SK-N-MC (cell line): ENCODE results near the gene CACTIN.
"Not testable (repeated sequence)": the region's sequence is repeated elsewhere in the genome, so short reads cannot be mapped to it uniquely, and the experiment has no call there.

Experiments used
- DNase-seq: peaks from one replicate; pipeline ENCODE4 v3.0.0-alpha.2; 2011; ENCODE audit warnings: low read depth, low spot score
- H3K27ac ChIP-seq: fragments of 200-600 bp; sonication (generic); 2 replicates; pipeline ENCODE4 v1.5.1; 2016; ENCODE audit warnings: mixed run types
- H3K36me3 ChIP-seq: fragments of 200-600 bp; sonication (generic); 2 replicates; pipeline ENCODE4 v1.6.1; 2017; ENCODE audit warnings: antibody characterized with exemption, low read length, mixed read lengths; ENCODE audit not compliant: insufficient read depth
- H3K4me3 ChIP-seq: fragments of 200-600 bp; sonication (generic); 2 replicates; pipeline ENCODE4 v1.5.1; 2016
- H3K9ac ChIP-seq: fragments of 200-600 bp; sonication (generic); 2 replicates; pipeline ENCODE4 v1.8.0; 2017; ENCODE audit warnings: mixed run types, mixed read lengths; ENCODE audit not compliant: insufficient read length
- H3K9me3 ChIP-seq: fragments of 200-600 bp; sonication (generic); 2 replicates; pipeline ENCODE4 v1.6.1; 2017; ENCODE audit warnings: low read depth, mild to moderate bottlenecking, antibody characterized with exemption, low read length, moderate library complexity, mixed read lengths
- EZH2 ChIP-seq: fragments of 200-600 bp; sonication (generic); IDR thresholded peaks from one replicate; pipeline ENCODE4 v1.6.1; 2017; ENCODE audit warnings: antibody characterized with exemption
- FOXP2 ChIP-seq: optimal IDR thresholded peaks from 2 replicates; pipeline ENCODE3; 2011; ENCODE audit warnings: mild to moderate bottlenecking, moderate library complexity; ENCODE audit not compliant: insufficient read depth; ENCODE audit errors: extremely low read length, control extremely low read depth
- POLR2AphosphoS5 ChIP-seq: IDR thresholded peaks from 2 replicates; pipeline ENCODE4 v1.6.1; 2012; ENCODE audit warnings: mild to moderate bottlenecking, low read depth, low read length, borderline replicate concordance

Gene CACTIN

GRCh38 chr19:3585301-3586126 lies 41.1 kb downstream of the CACTIN start, which contains the start of gene GIPC3:
Gene GIPC3, plus strand, starts transcription at chr19:3585478. Its CDS starts 120 bp downstream, at chr19:3585598.
- DNase-seq: no peak
- H3K27ac ChIP-seq: no peak within 1 kb of the TSS
- TF ChIP-seq FOXP2 (no peak), EZH2 (no peak), POLR2AphosphoS5 (no peak)
- no peak within 1 kb of the TSS for H3K9ac ChIP-seq
- H3K9me3 ChIP-seq: no peaks in the 10 kb centered on the region
- no peaks in the 10 kb centered on the region for H3K36me3 ChIP-seq
- peak within 1 kb of the TSS; percentile 74 for H3K4me3 ChIP-seq

DNA sequence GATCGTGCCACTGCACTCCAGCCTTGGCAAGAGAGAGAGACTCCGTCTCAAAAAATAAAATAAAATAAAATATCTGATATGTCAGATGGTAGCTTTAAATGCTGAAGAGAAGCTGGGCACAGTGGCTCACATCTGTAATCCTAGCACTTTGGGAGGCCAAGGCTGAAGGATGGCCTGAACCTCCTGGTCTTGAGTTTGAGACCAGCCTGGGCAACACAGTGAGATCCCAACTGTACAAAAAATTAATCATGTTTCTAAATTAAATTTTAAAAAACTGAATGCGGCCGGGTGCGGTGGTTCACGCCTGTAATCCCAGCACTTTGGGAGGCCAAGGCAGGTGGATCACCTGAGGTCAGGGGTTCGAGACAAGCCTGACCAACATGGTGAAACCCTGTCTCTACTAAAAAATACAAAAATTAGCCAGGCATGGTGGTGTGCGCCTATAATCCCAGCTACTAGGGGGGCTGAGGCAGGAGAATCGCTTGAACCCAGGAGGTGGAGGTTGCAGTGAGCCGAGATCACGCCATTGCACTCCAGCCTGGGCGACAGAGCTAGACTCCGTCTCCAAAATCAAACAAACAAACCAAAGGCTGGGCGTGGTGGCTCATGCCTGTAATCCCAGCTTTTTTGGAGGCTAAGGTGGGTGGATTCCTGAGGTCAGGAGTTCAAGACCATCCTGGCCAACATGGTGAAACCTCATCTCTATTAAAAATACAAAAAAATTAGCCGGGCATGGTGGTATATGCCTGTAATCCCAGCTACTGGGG lies 42.4 kb downstream of the CACTIN start:
- H3K9ac ChIP-seq, DNase-seq, H3K9me3 ChIP-seq, H3K4me3 ChIP-seq, H3K36me3 ChIP-seq, H3K27ac ChIP-seq: not testable (repeated sequence)

DNA sequence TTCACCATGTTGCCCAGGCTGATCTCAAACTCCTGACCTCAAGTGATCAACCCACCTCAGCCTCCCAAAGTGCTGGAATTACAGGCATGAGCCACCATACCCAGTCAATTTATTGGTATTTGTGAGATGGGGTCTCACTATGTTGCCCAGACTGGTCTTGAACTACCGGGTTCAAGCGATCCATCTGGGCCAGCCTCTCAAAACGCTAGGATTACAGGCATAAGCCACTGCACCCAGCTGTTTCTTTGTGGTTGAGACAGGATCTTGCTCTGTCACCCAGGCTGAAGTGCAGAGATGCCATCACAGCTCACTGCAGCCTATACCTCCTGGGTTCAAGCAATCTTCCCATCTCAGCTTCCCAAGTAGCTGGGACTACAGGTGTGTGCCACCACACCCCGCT lies 44.8 kb downstream of the CACTIN start:
- not testable (repeated sequence) for H3K9me3 ChIP-seq, H3K9ac ChIP-seq, H3K4me3 ChIP-seq, H3K27ac ChIP-seq, DNase-seq, H3K36me3 ChIP-seq

DNA sequence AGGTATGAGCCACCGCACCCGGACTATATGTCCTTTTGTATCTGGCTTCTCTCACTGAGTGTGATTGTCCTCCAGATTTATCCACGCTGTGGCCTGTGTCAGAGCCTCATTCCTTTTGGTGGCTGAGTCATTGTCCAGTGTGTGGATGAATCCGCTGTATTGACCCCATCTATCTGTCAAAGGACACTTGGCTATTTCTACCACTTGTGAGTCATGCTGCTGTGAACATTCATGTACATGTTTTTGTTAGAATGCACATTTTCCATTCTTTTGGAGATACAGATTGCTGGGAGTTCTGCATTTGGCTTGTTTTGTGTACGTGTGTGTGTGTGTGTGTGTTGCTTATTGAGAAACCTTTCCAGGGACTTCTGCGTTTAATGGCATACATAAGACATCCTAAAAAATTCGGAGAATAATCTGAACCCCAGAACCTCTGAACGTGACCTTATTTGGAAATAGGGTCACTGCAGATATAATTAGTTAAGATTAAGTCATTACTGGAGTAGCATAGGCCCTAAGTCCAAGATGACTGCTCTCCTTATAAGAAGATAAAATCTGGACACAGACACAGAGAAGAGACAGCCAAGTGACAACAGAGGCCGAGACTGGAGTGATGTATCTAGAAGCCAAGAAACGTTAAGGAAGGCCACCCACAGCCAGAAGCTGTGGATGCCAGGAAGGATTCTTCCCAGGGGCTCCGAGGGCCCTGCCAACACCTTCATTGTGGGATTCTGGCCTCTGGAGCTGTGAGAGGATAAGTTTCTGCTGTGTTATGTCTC lies 46.2 kb downstream of the CACTIN start:
- Histone ChIP-seq H3K9ac (no peak overlapping the region), H3K27ac (no peak overlapping the region)
- TF ChIP-seq EZH2: no peak
- TF ChIP-seq POLR2AphosphoS5: no peak
- TF ChIP-seq FOXP2: no peak

GRCh38 chr19:3578390-3578789 lies 48.2 kb downstream of the CACTIN start:
- Histone ChIP-seq H3K9me3 (no peaks in the 10 kb centered on the region), H3K4me3 (no peak overlapping the region), H3K36me3 (peaks cover 25% of the 10 kb centered on the region; the same call in 1 of the 2 replicates), H3K9ac (no peak overlapping the region), H3K27ac (no peak overlapping the region)
- TF ChIP-seq EZH2 (no peak), FOXP2 (no peak), POLR2AphosphoS5 (no peak)
- DNase-seq: no peak

More for the DNA sequence above, 46.2 kb downstream of the CACTIN start:
- peaks cover 13% of the 10 kb centered on the region; the same call in 1 of the 2 replicates for H3K36me3 ChIP-seq
- H3K4me3 ChIP-seq: no peak overlapping the region
- no peak for DNase-seq
- no peaks in the 10 kb centered on the region for H3K9me3 ChIP-seq

DNA sequence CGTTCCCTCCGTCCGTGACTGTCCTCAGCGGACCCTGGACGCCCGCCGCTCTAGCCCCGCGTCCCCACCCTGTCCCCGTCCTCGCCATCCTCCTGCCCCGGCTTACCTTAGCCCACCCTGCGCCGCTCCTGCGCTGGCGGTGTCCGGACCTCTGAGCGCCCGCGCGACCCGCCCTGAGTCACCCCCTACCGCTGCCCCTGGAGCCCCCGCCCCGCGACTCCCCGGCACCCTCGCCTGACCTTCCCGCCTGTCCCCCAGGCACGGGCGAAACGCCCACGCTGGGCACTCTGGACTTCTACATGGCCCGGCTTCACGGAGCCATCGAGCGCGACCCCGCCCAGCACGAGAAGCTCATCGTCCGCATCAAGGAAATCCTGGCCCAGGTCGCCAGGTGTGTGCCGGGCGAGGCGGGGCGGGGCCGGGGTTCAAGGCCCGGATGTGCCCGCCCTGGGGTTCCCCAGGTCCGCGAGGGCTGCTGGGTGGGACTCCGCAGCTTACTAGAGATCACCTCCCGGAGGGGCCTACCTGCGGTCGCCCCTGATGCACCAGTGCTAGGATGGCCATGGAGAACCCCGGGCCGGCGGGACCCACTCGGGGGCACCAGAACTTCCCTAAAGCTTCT lies 48.8 kb downstream of the CACTIN start:
- DNase-seq: no peak
- no peak overlapping the region for H3K9ac ChIP-seq
- no peak overlapping the region for H3K27ac ChIP-seq
- no peaks in the 10 kb centered on the region for H3K9me3 ChIP-seq
- no peak overlapping the region for H3K4me3 ChIP-seq
- TF ChIP-seq POLR2AphosphoS5 (no peak), FOXP2 (no peak), EZH2 (no peak)
- H3K36me3 ChIP-seq: peaks cover 25% of the 10 kb centered on the region; the same call in 1 of the 2 replicates

- no peak for DNase-seq
- peaks cover 25% of the 10 kb centered on the region; the same call in 1 of the 2 replicates for H3K36me3 ChIP-seq
- no peak overlapping the region for H3K9ac ChIP-seq
- TF ChIP-seq FOXP2: no peak
- no peak for TF ChIP-seq POLR2AphosphoS5
- TF ChIP-seq EZH2: no peak
- no peaks in the 10 kb centered on the region for H3K9me3 ChIP-seq
- H3K27ac ChIP-seq: no peak overlapping the region
- H3K4me3 ChIP-seq: no peak overlapping the region
Observed at GRCh38 chr19:3576696-3577443, 49.7 kb downstream of the CACTIN start.
